Amygdala (tissue), 56 donors: Measurements from ENCODE around the gene PRXL2B.

ENCODE experiments used
- DNase-seq, 56 donors: peaks; one replicate each; lab custom pipeline; 2025; lab: John Stamatoyannopoulos, UW

The PRXL2B gene

GRCh38 chr1:2586154-2587070, at the start of gene PRXL2B:
Gene PRXL2B (plus strand): TSS chr1:2586777. CDS start chr1:2586886, 109 bp downstream.
- DNase-seq, result peak; percentile 64 to 99 (median 98)

- no peak for DNase-seq
Observed at GRCh38 chr1:2537784-2538115, 48.8 kb upstream of the PRXL2B start.

GRCh38 chr1:2538376-2538775, 48.2 kb upstream of the PRXL2B start:
- no peak for DNase-seq

- DNase-seq, result no peak
Observed at GRCh38 chr1:2538872-2539271, 47.7 kb upstream of the PRXL2B start.

- no peak for DNase-seq
Observed at GRCh38 chr1:2539312-2539907, 47.2 kb upstream of the PRXL2B start.

- DNase-seq, result peak in 4 of 56 donors; percentile 22 to 34 (median 28)
Observed at GRCh38 chr1:2540816-2541492, 45.6 kb upstream of the PRXL2B start.

GRCh38 chr1:2541619-2542245, 44.8 kb upstream of the PRXL2B start:
- no peak for DNase-seq

GRCh38 chr1:2542246-2542915, 44.2 kb upstream of the PRXL2B start:
- DNase-seq, result no peak

- peak in 40 of 56 donors; percentile 26 to 87 (median 62) for DNase-seq
Observed at GRCh38 chr1:2543543-2544092, 43.0 kb upstream of the PRXL2B start.

GRCh38 chr1:2544093-2544874, 42.3 kb upstream of the PRXL2B start:
- peak in 14 of 56 donors; percentile 32 to 68 (median 46) for DNase-seq

GRCh38 chr1:2544875-2545640, 41.5 kb upstream of the PRXL2B start:
- peak in 25 of 56 donors; percentile 10 to 68 (median 49) for DNase-seq

GRCh38 chr1:2545754-2546514, 40.6 kb upstream of the PRXL2B start:
- peak in 53 of 56 donors; percentile 18 to 87 (median 70) for DNase-seq

GRCh38 chr1:2546515-2547209, 39.9 kb upstream of the PRXL2B start:
- DNase-seq, result peak in 39 of 56 donors; percentile 12 to 78 (median 49)

- DNase-seq, result peak in 1 of 56 donors; percentile 18
Observed at GRCh38 chr1:2547210-2548067, 39.1 kb upstream of the PRXL2B start.

GRCh38 chr1:2548068-2548589, 38.4 kb upstream of the PRXL2B start:
- DNase-seq, result peak in 51 of 56 donors; percentile 28 to 86 (median 62)
